SU-DHL-6 (cell line): Measurements from ENCODE around the gene MST1.

Source experiments
- EZH2phosphoT487 ChIP-seq: fragments of 200-600 bp; sonication (generic), shearing (Covaris generic); conservative IDR thresholded peaks from 2 replicates; pipeline ENCODE4 v1.6.1; 2018; ENCODE audit warnings: mild to moderate bottlenecking, antibody characterized with exemption, low read length, moderate library complexity, mixed read lengths
- TF ChIP-seq, protein P1 (sequence below): fragments of 200-600 bp; sonication (generic); IDR thresholded peaks from one replicate; pipeline ENCODE4 v1.5.1; 2017; ENCODE audit warnings: antibody characterized with exemption, mild to moderate bottlenecking, low read length, moderate library complexity; ENCODE audit not compliant: insufficient read depth, poor library complexity, severe bottlenecking

DNA sequence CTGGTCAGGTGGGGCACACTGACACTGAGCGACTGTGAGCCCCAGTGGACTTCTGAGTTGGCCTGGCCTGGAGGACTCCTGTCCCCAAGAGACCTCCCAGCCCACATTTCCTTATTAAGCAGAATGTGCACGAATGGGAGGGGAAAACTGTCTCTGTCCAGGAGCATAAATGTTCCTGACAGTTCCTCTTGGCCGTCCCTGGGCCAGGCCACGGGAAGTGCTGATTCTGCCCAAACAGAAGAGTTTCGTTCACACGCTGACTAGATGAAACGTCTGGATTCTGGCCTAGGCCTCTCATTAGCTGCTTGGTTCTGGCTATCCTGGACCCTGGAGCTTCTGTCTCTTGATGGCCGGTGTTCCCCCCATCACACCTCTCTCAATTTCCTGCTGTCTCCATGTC is 44.6 kb downstream of the MST1 start:
- no peak for TF ChIP-seq EZH2phosphoT487
- TF ChIP-seq, protein P1, sequence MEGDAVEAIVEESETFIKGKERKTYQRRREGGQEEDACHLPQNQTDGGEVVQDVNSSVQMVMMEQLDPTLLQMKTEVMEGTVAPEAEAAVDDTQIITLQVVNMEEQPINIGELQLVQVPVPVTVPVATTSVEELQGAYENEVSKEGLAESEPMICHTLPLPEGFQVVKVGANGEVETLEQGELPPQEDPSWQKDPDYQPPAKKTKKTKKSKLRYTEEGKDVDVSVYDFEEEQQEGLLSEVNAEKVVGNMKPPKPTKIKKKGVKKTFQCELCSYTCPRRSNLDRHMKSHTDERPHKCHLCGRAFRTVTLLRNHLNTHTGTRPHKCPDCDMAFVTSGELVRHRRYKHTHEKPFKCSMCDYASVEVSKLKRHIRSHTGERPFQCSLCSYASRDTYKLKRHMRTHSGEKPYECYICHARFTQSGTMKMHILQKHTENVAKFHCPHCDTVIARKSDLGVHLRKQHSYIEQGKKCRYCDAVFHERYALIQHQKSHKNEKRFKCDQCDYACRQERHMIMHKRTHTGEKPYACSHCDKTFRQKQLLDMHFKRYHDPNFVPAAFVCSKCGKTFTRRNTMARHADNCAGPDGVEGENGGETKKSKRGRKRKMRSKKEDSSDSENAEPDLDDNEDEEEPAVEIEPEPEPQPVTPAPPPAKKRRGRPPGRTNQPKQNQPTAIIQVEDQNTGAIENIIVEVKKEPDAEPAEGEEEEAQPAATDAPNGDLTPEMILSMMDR: no peak
